Lower leg skin (tissue), 3 donors: ENCODE data around the gene TTC3.

Source experiments
- CTCF ChIP-seq, 3 donors: fragments of 450-650 bp; IDR thresholded peaks; one replicate each; pipeline ENCODE4 v1.5.1; 2016; ENCODE audit warnings: antibody characterized with exemption in 3 of 3, mild to moderate bottlenecking in 3 of 3, moderate library complexity in 2 of 3
- POLR2A ChIP-seq, 2 donors: fragments of 450-650 bp; IDR thresholded peaks; one replicate each; pipeline ENCODE4 v1.6.1; 2016 to 2017; ENCODE audit warnings: antibody characterized with exemption in 2 of 2, mild to moderate bottlenecking in 1 of 2, moderate library complexity in 1 of 2

- TF ChIP-seq CTCF (IDR thresholded peaks at IDR 0.05) = no peak
- TF ChIP-seq POLR2A (IDR thresholded peaks at IDR 0.05) = no peak
These were observed 12.7 kb downstream of the TTC3 start for GRCh38 chr21:37085726-37086125.
